Activated T-helper 2 cell treated with anti-CD3 and anti-CD28 coated beads, Interferon-gamma antibody, Interleukin-2, Interleukin-4, amounts not matched to agents 10 μg/mL and 5 μg/mL and 100 μg/mL, durations not matched to agents 14 hours and 24 hours and 36 hours (primary cell): ENCODE measurements around the gene OR8B12. TPM values are rescaled to one million over a fixed set of nuclear protein-coding genes. Genes with fewer than 3 reads are reported as not detected.
"Not testable (repeated sequence)": the region's sequence is repeated elsewhere in the genome, so short reads cannot be mapped to it uniquely, and the experiment has no call there.

ENCODE experiments used
- DNase-seq: peaks from one replicate; pipeline ENCODE4 v3.0.0; 2021; ENCODE audit warnings: low spot score
- H3K27ac Mint-ChIP-seq: one replicate; pipeline ENCODE4 v1.8.0; 2021; ENCODE audit warnings: mixed read lengths
- H3K27me3 Mint-ChIP-seq: one replicate; pipeline ENCODE4 v1.8.0; 2021; ENCODE audit warnings: low read depth, mixed read lengths
- H3K36me3 Mint-ChIP-seq: one replicate; pipeline ENCODE4 v1.8.0; 2021; ENCODE audit warnings: low read depth, mixed read lengths
- H3K4me1 Mint-ChIP-seq: one replicate; pipeline ENCODE4 v1.8.0; 2021; ENCODE audit warnings: low read depth, mixed read lengths
- H3K4me3 Mint-ChIP-seq: one replicate; pipeline ENCODE4 v1.8.0; 2021; ENCODE audit warnings: low read depth, mild to moderate bottlenecking, moderate library complexity, mixed read lengths
- H3K9me3 Mint-ChIP-seq: one replicate; pipeline ENCODE4 v1.8.0; 2021; ENCODE audit warnings: mixed read lengths
- intact Hi-C: fragments of 100-400 bp; cut with micrococcal nuclease; formaldehyde crosslinking; loops from one replicate; pipeline ENCODE4 v1.15.1; 2023
- total RNA-seq: library from RNA; stranded (reverse); gene quantifications from 2 replicates; pipeline ENCODE4 v1.2.3, GENCODE V29; 2022

OR8B12 gene
- total RNA-seq, 1 donor from 2014 or later = not detected

GRCh38 chr11:124514675-124515074 is 28.8 kb downstream of the OR8B12 start:
- H3K4me3 Mint-ChIP-seq, H3K36me3 Mint-ChIP-seq, H3K4me1 Mint-ChIP-seq, intact Hi-C loops, H3K9me3 Mint-ChIP-seq, H3K27ac Mint-ChIP-seq, H3K27me3 Mint-ChIP-seq, DNase-seq: not testable (repeated sequence)

GRCh38 chr11:124514131-124514530 is 29.3 kb downstream of the OR8B12 start:
- Mint-ChIP-seq H3K4me3 (no peak overlapping the region), H3K27ac (no peak overlapping the region), H3K4me1 (no peaks in the 10 kb centered on the region), H3K9me3 (no peaks in the 10 kb centered on the region), H3K27me3 (peaks cover 2% of the 10 kb centered on the region), H3K36me3 (no peaks in the 10 kb centered on the region)
- intact Hi-C loops = no loop called here
- DNase-seq = no peak

GRCh38 chr11:124511745-124512144 is 31.7 kb downstream of the OR8B12 start:
- Mint-ChIP-seq H3K4me3 (no peak overlapping the region), H3K36me3 (no peaks in the 10 kb centered on the region), H3K9me3 (no peaks in the 10 kb centered on the region), H3K27ac (no peak overlapping the region), H3K27me3 (no peaks in the 10 kb centered on the region), H3K4me1 (no peaks in the 10 kb centered on the region)
- intact Hi-C loops = no loop called here
- no peak for DNase-seq

- no peaks in the 10 kb centered on the region for H3K4me1 Mint-ChIP-seq
These were observed 33.2 kb downstream of the OR8B12 start for GRCh38 chr11:124510279-124510678.

GRCh38 chr11:124499711-124500110 is 43.7 kb downstream of the OR8B12 start:
- Mint-ChIP-seq H3K4me3 (no peak overlapping the region), H3K36me3 (no peaks in the 10 kb centered on the region), H3K9me3 (no peaks in the 10 kb centered on the region)

More at GRCh38 chr11:124510279-124510678, 33.2 kb downstream of the OR8B12 start:
- no peak overlapping the region for H3K27ac Mint-ChIP-seq
- intact Hi-C loops = no loop called here
- no peaks in the 10 kb centered on the region for H3K27me3 Mint-ChIP-seq
- H3K9me3 Mint-ChIP-seq = no peaks in the 10 kb centered on the region
- H3K36me3 Mint-ChIP-seq = no peaks in the 10 kb centered on the region
- no peak for DNase-seq
- no peak overlapping the region for H3K4me3 Mint-ChIP-seq

GRCh38 chr11:124493016-124493655 is 50.3 kb downstream of the OR8B12 start:
- no peaks in the 10 kb centered on the region for H3K4me1 Mint-ChIP-seq
- DNase-seq = no peak
- no peaks in the 10 kb centered on the region for H3K27me3 Mint-ChIP-seq
- H3K4me3 Mint-ChIP-seq = no peak overlapping the region
- H3K27ac Mint-ChIP-seq = no peak overlapping the region
- intact Hi-C loops = no loop called here
- no peaks in the 10 kb centered on the region for H3K9me3 Mint-ChIP-seq
- no peaks in the 10 kb centered on the region for H3K36me3 Mint-ChIP-seq

More at GRCh38 chr11:124499711-124500110, 43.7 kb downstream of the OR8B12 start:
- H3K27me3 Mint-ChIP-seq = no peaks in the 10 kb centered on the region
- H3K4me1 Mint-ChIP-seq = no peaks in the 10 kb centered on the region
- DNase-seq = no peak
- H3K27ac Mint-ChIP-seq = no peak overlapping the region
- intact Hi-C loops = no loop called here

Other genes starting within 250 kb of the OR8B12 start
- not detected in 2 replicates for gene OR8D1, start 229.7 kb downstream of the OR8B12 start, total RNA-seq
- gene OR8D2, start 223.5 kb downstream of the OR8B12 start, total RNA-seq = not detected in 2 replicates
- gene OR8B2, start 159.2 kb downstream of the OR8B12 start, total RNA-seq = not detected in 2 replicates
- gene OR8B3, start 144.6 kb downstream of the OR8B12 start, total RNA-seq = not detected in 2 replicates
- not detected in 2 replicates for gene OR8B4, start 118.8 kb downstream of the OR8B12 start, total RNA-seq
- gene OR8B8, start 98.0 kb downstream of the OR8B12 start, total RNA-seq = not detected in 2 replicates
- gene OR8A1, start 26.3 kb upstream of the OR8B12 start, total RNA-seq = not detected in 2 replicates
- not detected in 2 replicates for gene PANX3, start 67.8 kb upstream of the OR8B12 start, total RNA-seq
- gene TBRG1, start 79.2 kb upstream of the OR8B12 start, total RNA-seq = 36.1 and 37.4 TPM in 2 replicates
- 5.0 and 5.2 TPM in 2 replicates for gene SIAE, start 130.1 kb upstream of the OR8B12 start, total RNA-seq
- 2.3 and 2.9 TPM in 2 replicates for gene SPA17, start 130.2 kb upstream of the OR8B12 start, total RNA-seq
- 5.0 and 6.7 TPM in 2 replicates for gene NRGN, start 196.3 kb upstream of the OR8B12 start, total RNA-seq
- gene VSIG2, start 208.6 kb upstream of the OR8B12 start, total RNA-seq = not detected in 2 replicates
- gene ESAM, start 218.6 kb upstream of the OR8B12 start, total RNA-seq = 0.18 and 0.23 TPM in 2 replicates